HG02759 (cell line): ENCODE measurements around the gene SPATA31E1.

ENCODE experiments used
- ATAC-seq: cut with Tn5 transposase; IDR thresholded peaks from one replicate; pipeline ENCODE4 v1.9.1; 2021; ENCODE audit warnings: mild to moderate bottlenecking, moderate library complexity; ENCODE audit not compliant: unreplicated experiment

Gene SPATA31E1

DNA sequence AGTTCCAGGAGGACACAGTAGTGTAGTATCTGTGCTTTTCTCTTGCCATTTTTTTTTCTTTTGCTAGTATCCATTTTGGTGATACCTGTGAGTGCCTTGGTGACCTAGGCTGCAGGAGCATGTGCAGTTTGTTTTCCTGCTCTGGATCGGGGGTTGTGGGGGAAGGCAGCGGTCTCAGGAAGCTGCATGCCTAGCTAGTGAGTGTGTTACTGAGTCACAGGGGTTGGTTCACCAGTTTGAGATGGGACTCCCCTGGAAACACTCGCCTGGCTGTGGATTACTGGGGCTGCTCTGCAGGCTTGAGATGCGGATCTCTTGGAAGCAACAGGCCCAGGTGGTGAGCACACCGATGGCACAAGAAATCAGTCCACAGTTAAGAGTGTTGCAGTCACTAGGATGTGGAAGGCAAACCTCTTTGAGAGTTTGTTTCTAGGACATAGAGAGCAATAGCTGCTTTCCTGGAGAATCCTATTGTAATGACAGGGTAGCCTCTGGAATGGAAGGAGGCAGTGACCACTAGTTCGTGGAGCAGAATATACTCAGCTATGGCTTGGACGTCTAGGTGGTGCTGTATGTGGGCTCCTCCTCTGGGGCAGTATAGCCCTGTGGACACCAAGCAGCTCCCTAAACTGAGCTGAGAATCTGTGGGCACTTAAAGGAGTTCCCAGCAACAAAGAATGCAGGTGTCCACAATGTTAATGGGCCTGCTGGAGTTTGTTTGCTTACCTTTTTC, 20.0 kb upstream of the SPATA31E1 start:
- no peak for ATAC-seq

DNA sequence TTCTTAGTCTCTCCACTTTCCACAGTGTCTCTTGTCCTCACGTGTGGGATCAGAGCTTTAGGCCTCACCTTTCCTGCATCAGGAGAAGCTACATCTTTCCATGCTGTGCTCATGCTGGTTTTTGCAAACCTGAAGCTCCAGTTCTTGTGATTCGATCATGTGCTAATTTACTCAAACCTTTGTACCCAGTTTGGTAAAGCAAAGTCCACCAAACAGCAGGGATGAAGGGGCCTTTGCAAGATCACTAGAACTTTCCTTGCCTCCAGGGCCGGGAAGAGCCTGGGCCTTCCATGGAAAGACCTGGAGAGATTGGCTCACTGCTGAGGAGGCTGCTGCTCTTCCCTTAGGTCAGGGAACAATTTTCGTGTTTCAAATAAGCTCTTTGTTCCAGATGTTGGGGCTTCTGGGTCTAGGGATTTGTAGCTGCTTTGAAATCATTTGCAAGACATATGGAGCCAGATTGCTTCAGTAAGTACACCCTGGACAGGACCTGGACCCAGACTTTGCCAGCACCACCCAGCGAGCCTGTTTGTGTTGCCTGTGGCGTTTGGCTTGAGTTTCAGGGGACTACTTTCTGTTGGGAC, 18.7 kb upstream of the SPATA31E1 start:
- ATAC-seq: no peak

DNA sequence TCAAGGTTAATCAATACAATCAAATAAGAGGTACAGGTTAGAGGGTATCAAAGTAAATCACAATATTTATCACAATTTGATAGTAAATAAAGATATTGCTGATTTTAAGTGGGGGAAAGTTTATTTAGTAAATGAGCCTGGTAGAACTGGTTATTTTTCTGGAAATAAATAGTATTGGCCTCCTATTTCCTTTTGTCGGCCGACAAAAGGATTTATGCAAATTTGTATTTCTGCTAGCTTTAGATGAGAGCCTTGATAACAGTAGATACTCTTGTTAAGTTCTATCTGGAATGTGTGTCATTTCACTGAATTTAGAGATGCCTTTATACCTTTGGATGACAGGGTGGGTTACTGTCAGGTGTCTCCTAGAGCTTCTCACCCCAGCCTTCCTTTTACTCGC, 17.8 kb upstream of the SPATA31E1 start:
- ATAC-seq: no peak

DNA sequence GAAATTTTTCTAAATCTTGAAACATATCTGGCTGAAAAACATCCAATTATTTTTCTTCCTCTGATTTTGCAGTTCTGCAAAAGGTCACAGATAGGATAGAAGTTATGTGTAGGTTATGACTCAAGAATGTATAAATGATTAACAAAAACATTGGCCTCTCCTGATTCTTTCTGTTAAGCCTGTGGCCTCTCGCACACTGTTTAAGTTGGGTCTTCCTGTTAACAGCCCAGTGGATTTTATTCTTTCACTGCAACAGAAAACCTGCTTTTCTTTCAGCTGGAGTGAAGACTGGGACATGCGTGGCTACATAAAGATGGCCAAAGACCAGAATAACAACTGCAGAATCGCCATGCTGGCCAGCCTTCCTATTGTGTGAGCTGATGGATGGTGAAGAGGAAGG, 17.1 kb upstream of the SPATA31E1 start:
- ATAC-seq: no peak

DNA sequence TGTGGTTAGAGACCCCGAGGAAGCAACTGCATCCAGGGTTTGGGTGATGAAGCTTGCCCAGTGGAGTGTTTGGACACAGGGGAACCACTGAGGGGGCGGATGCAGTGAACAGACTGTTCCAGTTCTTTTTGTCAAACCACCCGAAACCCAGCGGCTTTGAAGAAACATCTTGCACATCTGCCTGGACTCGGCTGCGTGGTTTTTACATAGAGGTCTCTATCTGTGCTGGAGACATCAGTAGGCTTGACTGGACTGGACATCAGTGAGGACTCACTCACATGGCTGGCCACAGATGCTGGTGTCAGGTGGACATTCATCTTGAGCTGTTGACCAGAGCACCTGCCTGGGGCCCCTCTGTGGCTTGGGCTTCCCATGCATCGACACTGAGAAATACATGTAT, 15.3 kb upstream of the SPATA31E1 start:
- ATAC-seq: no peak

DNA sequence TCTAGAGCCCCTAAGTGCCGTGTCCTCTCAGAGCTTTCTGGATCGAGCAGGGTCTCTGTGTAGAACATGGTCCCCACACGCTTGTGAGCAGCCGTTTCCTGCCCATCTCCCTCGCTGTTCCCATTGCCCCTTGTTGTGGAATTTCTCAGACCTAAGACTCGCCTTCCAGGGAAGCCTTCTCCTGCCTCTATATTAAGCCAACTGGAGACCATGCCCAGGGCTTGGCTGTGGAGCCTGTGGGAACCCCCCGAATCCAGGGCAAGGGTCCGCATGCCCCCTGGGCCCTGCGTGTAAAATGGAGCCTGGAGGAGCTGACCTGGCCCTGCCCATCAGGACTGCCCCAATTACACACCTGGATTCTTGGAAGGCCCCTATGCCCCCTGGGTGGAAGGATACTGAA, 14.5 kb upstream of the SPATA31E1 start:
- no peak for ATAC-seq

DNA sequence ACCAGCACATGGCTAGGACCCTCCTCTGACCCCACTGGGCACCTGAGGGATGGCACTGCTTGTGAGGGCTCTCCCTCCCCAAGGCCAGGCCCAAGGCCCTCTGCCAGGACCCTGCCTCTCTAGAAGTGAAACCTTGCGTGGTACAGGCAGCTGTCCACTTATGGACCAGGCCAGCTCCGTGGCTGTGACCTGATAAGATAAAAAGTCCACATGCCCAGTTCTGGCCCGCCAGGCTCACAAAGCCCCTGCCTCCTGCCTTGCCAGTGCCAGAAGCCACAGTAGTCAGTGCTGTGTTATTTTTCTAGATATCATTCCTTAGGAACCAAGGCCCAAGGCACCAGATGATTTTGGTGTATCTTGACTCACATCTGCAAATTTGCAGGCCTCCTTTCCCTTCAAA, 14.0 kb upstream of the SPATA31E1 start:
- ATAC-seq: no peak

DNA sequence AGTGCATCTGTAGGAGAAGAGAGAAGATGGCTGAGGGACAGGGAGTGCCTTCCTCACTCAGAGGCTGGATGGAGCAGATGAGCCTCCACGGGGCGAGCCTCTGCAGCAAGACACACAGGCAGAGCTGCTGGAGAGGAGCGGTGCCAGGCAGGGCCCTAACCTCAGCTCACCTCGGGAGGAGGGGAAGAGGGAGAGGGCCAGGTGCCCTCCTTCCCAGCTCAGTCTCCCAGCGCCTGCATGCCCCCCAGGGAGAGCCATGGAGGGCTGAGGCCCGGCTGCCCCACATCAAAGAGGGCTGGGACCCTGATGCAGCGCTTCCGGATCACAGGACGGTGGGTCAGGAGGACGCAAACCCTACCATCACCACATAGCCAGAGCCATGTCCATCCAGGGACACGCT, 13.6 kb upstream of the SPATA31E1 start:
- no peak for ATAC-seq

DNA sequence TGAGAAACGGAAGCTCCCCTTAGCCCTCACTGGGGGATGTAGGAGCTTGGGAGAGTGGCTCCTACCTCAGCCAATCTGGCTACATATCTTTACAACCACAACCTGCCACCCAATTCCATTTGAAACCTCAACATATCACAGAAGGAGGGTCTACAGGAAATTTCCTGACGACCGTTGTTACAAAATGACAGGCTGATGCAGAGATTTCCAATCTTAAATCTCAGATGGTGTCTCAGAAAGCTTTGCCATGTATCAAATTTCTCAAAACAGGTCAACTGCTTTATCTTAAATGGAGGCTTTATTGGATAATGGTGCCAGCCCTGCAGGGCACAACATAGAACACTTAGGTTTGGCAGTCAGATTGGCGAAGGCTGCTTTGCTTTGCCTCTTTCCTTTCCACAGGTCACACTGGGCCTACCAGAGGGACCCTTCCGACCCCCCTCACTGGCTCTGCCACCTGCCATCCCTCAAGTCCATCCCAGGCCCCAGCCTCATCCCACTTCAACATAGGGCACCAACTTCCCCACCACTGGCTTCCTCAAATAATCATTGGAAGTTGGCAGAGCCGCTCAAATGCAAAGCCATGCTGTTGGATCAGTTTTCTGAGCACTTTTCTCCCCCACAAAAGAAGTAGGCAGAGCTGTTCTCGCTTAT, 11.1 kb upstream of the SPATA31E1 start:
- no peak for ATAC-seq

DNA sequence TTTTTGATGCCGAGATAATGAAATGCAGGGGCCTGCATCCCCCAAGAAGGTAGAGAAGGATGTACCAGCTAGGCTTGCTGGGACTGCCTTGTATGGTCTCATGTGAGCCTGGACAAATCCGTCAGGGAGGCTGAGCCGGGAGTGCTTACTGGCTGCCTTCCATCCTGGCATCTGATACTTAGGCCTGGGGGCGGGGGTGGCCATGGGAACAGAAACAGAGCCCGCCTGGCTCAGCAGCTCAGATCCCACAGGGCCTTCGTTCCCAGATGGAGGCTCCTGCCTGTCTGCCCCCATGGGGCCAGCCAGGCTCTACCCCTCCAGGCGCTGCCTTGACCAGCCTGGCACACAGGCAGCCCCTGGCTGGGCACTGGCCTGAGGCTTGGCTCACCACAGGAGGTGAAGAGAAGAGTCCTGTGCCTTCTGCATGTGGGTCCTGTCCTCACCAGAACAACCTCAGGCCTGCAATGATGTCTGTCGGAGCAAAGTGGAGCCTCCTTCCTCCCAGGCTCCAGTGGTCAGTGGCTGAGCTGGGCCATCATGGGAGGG, 10.5 kb upstream of the SPATA31E1 start:
- no peak for ATAC-seq

DNA sequence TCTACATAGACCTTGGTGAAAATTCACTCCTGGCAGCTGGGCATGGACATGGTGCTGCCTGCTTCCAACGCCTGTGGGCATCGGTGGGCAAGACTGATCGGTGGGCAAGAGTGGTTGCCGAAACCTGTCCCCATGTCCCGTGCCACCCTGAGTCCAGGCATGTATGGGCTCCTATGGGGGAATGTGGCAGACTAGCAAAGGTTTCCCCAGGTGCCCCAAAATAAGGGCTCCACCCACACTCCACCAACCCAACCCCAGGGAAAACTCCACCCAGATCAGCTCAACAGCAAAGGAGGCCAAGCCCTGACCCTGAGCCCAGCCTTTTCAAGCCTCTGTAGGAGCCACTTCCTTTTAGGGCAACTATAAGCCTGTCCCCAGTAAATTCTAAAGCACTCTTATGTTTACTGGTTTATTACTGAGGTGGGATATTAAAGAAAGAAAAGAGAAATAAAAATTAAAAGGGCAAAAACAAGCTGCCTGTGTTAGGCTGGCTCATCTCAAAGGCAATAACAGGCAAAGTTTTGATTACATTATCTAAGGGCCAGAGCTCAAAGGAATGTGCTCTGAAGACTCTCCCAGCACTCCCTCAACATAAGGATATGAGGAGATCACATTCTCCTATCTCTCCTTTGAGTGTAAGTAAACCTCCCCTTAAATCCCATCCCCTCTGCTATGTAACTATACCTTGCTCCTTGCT, 8.9 kb upstream of the SPATA31E1 start:
- no peak for ATAC-seq

DNA sequence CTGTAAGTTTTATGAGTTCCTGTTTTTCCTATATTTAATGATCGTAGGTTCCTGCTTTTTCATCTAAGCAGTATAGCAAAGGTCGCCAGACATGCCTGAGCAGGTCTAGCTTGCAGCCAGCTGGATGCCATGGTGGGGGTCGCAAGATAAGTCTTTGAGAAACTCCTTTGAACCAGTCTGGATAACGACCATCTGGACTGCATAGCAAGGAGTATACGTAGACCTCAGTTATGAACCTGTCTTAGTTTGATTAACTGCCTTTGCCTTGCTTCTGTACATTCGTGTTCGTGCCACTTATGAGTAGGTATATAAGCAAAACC, 8.4 kb upstream of the SPATA31E1 start:
- no peak for ATAC-seq

DNA sequence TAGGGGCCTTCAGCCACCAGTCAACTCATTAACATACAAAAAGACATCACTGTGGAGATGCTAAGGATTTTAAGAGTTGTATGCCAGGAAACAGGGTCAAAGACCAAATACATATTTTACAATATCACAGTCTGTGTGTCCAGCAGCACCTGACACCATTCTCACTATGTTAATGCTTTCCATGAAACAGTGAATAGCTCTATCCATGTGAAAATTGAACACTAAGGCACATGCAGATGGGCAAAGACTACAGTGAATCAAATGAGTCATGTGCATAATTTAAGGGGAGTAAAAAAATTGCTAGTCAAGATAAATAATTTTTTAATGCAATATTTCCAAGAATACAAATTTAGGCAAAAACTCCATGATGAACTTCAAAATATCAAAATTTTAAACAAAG, 7.6 kb upstream of the SPATA31E1 start:
- ATAC-seq: no peak

DNA sequence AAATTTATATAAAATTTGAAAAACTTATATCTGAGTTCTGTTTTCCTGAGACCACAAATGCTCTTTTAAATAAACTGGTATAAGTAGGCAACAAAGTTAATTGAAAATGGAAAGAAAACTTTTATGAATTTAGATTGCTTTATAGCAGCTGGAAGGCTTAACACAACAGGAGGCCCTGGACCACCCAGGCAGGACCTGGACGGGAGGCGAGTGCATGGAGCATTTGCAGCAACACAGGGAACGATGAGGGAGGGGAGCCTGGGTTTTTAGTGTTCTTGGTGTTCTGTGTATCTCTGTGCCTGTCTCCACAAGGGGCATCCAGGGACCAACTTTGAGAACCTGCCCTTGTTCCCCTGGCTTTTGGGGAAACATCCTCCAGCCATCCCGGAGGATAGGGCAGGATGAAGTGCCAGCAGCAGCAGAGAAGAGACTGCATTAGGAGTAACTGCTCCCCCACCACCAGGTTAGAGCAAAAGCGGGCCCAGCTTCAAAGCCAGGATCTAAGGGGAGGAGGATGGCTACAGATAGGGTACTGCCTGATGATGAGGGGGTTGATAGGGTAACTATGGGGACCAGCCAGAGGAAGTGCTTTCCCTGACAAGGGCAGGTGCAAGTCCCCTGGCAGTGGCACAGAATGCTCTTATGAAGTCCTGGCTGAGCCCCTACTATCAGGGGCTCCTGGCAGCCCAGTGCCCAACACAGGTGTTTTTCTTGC, 6.7 kb upstream of the SPATA31E1 start:
- no peak for ATAC-seq

DNA sequence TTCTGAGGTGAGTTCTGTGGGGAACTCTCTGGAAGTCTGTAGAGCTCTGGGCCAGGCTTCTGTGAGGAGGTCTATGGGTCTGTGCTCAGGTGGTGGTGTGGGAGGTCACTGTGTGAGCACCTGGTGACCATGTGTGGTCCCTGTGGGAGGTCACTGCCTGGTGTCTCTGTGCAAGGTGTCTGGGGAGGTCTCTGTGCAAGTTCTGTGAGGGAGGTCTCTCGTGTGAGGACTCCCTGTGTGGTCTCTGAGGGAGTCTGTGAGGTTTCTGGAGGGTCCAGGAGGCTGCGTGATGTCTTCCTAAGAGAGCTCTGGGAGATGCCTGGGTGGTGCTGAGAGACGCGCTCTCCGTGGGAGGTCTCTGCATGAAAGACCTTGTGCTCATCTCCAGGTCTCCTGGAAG, 6.0 kb upstream of the SPATA31E1 start:
- ATAC-seq: no peak

DNA sequence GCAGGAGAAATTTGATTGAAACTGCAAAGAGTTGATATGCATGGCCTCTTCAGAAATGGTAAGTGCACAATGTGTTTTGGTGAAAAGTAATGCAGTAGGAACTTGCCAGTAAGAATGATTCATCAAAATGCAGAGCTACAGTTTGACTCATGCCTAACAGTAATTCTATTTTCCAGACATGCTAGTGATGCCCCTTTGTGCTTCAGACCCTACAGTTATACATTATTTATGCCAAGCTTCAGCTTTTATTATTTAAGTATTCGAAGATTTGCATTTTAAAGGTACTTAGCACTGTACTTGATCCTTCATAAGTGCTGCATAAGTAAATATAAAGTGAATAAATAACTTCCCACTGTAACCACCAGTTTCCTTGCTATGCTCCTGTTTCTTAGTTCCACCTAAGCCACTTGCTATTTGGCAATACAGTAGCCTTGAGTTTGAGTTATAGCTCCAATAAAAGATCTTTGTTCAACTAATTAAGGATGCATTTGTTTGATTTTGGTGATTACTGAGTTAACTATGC, 3.6 kb upstream of the SPATA31E1 start:
- ATAC-seq: no peak

DNA sequence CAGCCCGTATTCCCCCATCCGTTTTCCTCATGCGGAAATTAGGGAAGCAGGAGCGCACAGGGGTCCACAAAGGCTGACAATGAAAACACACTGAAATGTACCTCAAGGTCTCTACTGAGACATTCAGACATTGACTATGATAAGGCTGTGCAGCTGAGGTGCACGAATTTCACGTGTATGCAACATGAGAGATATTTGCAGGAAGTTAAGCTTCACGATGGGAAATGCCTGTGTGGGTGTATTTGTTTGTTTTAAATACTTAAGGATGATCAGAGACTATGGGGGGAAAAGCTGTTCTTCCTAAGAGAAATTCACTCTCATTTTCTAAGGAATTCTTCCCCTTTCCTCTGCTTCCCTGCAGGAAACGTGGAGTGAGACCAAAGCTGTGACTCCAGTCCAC, 2.6 kb upstream of the SPATA31E1 start:
- no peak for ATAC-seq

DNA sequence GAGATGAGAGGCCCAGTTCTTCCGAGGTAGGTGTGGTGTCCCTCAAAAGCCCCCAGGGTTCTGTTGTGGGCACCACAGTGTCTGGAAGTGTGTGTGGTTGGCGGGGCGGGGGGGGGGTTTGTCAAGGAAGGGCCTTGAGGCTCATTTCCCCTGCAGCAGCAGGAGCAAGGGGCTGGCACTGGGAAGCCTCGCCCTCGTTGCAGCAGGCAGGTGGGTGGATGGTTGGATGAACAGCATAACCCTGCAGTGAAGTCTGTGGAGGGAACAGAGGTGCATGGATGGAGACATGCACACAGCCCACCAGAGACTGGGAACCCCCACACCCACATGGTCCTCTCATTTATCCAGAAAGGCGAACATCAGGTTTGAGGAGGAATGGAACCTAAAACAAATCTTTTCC, 2.0 kb upstream of the SPATA31E1 start:
- no peak for ATAC-seq

DNA sequence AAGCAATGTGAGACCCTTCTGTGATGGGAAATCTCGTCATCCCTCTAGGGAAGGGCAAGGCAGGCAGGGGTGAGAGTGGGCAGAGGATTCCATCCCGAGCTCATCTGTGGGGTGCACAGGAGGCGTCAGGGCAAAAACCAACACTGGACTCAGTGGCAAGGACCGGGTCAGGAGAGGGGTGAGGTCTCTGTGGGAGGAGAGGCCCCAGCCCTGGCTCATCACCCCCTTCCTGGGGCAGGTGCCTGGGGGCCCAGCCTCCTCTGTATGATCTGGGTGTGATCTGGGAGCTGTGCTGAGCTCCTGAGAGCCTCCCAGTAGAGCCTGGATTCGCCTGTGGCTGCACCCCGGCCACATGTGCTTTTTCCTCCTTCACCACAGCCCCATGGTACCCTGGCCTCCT, 597 bp downstream of the SPATA31E1 start:
- no peak for ATAC-seq

DNA sequence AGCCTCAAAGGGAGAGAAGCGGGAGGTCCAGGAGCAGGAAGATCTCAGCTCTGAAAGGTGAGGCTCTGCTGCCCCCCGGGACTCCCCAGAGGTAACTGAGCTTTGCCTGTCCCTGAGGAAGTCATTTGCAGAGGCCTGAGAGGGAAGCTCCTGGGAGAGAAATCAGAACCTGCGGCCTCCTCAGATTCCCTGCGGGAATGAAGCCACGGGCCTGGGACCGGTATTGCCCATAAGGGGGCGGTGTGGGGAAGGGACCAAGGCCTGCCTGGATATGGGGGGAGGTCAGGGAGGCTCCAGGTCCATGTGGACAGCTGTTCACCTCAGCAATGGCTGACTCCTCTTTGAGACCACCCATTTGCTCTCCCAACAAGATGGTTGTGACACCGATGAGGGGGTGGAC, 1.3 kb downstream of the SPATA31E1 start:
- ATAC-seq: no peak
